H1 (cell line): ENCODE measurements around the gene HCAR1. TPM values are rescaled to one million over a fixed set of nuclear protein-coding genes. Genes with fewer than 3 reads are reported as not detected.

Experiments used
- CTCF ChIA-PET: fragments of 300-600 bp; sonication (Branson Sonifier 250); formaldehyde crosslinking; loops from one replicate; lab custom pipeline; 2021; ENCODE audit not compliant: partially characterized antibody; lab: Charles Lee
- POLR2A ChIA-PET: fragments of 300-600 bp; sonication (Branson Sonifier 250); formaldehyde crosslinking; loops from one replicate; lab custom pipeline; 2021; ENCODE audit warnings: inconsistent platforms; ENCODE audit not compliant: partially characterized antibody; lab: Charles Lee
- DNase-seq, 2 experiments: peaks; one replicate each; pipeline versions ENCODE4 v3.0.0 to v3.0.0-alpha.2; 2010 to 2022; ENCODE audit warnings: low spot score in 2 of 2, low read depth in 1 of 2, mixed read lengths in 1 of 2
- FAIRE-seq: peaks from 2 replicates; lab custom pipeline; 2011; peaks lifted over from hg19 to GRCh38; lab: Jason Lieb, UNC
- H2AFZ ChIP-seq: 2 replicates; pipeline ENCODE4 v1.8.1; 2012; ENCODE audit warnings: low read length, inconsistent platforms
- H2AK5ac ChIP-seq: 2 replicates; pipeline ENCODE4 v1.6.1; 2013; ENCODE audit warnings: low read depth, low read length
- H2BK120ac ChIP-seq: replicated peaks from 2 replicates; pipeline ENCODE3; 2013; ENCODE audit warnings: low read depth, low read length, inconsistent platforms
- H2BK12ac ChIP-seq: 2 replicates; pipeline ENCODE4 v1.6.1; 2013; ENCODE audit warnings: low read depth, low read length
- H2BK15ac ChIP-seq: 2 replicates; pipeline ENCODE4 v1.6.1; 2013; ENCODE audit warnings: low read length
- H2BK20ac ChIP-seq: 2 replicates; pipeline ENCODE4 v1.6.1; 2013; ENCODE audit warnings: low read length
- H2BK5ac ChIP-seq: 2 replicates; pipeline ENCODE4 v1.6.1; 2013; ENCODE audit warnings: low read depth, low read length
- H3K14ac ChIP-seq: 2 replicates; pipeline ENCODE4 v1.6.1; 2013; ENCODE audit warnings: inconsistent platforms; ENCODE audit not compliant: insufficient read length
- H3K18ac ChIP-seq: 2 replicates; pipeline ENCODE4 v1.6.1; 2013; ENCODE audit warnings: low read length; ENCODE audit errors: extremely low read depth
- H3K23ac ChIP-seq: 2 replicates; pipeline ENCODE4 v1.6.1; 2013; ENCODE audit warnings: inconsistent platforms; ENCODE audit not compliant: insufficient read length
- H3K23me2 ChIP-seq: 2 replicates; pipeline ENCODE4 v1.6.1; 2013; ENCODE audit warnings: low read depth, low read length
- H3K27ac ChIP-seq: 2 replicates; pipeline ENCODE4 v1.6.1; 2011; ENCODE audit warnings: low read depth, low read length, inconsistent platforms
- H3K27me3 ChIP-seq, 4 experiments: replicated peaks in 1 of 4; 1 replicate in 1 of 4; 2 replicates in 3 of 4; pipeline versions ENCODE4 v1.6.1 to v1.8.1; 2011 to 2013; ENCODE audit warnings: low read length in 3 of 4, mild to moderate bottlenecking in 3 of 4, inconsistent platforms in 2 of 4, mixed read lengths in 2 of 4, moderate library complexity in 1 of 4; ENCODE audit not compliant: control insufficient read depth in 3 of 4, insufficient read depth in 3 of 4; ENCODE audit errors: extremely low read depth in 1 of 4
- H3K36me3 ChIP-seq, 4 experiments: 2 replicates each; pipeline versions ENCODE4 v1.6.1 to v1.8.1; 2011 to 2013; ENCODE audit warnings: mild to moderate bottlenecking in 4 of 4, low read length in 3 of 4, moderate library complexity in 2 of 4, control low read depth in 1 of 4, inconsistent platforms in 1 of 4; ENCODE audit not compliant: insufficient read depth in 4 of 4, control insufficient read depth in 2 of 4
- H3K4ac ChIP-seq: replicated peaks from 2 replicates; pipeline ENCODE3; 2013; ENCODE audit warnings: low read length, low read depth, mixed read lengths, inconsistent platforms; ENCODE audit not compliant: insufficient read length
- H3K4me1 ChIP-seq, 4 experiments: replicated peaks in 1 of 4; 1 replicate in 1 of 4; 2 replicates in 3 of 4; pipeline versions ENCODE4 v1.6.1 to v1.8.1; 2011 to 2013; ENCODE audit warnings: low read length in 3 of 4, inconsistent platforms in 2 of 4, mixed read lengths in 1 of 4; ENCODE audit not compliant: insufficient read depth in 4 of 4, control insufficient read depth in 3 of 4
- H3K4me2 ChIP-seq, 2 experiments: 2 replicates each; pipeline versions ENCODE4 v1.6.1 to v1.8.1; 2011 to 2013; ENCODE audit warnings: low read depth in 2 of 2, low read length in 2 of 2, control low read depth in 1 of 2, inconsistent platforms in 1 of 2, mild to moderate bottlenecking in 1 of 2; ENCODE audit not compliant: insufficient read depth in 1 of 2
- H3K4me3 ChIP-seq, 4 experiments: fragments of 200-600, 300-600 bp in 1 of 4; sonication (generic), shearing (Covaris generic), sonication (Bioruptor Twin) in 1 of 4; 2 replicates each; pipeline versions ENCODE4 v1.5.1 to v1.8.1; 2011 to 2016; ENCODE audit warnings: low read length in 4 of 4, low read depth in 3 of 4, control low read depth in 2 of 4, inconsistent platforms in 2 of 4, mild to moderate bottlenecking in 2 of 4, mixed read lengths in 1 of 4, moderate library complexity in 1 of 4; ENCODE audit not compliant: insufficient read depth in 2 of 4; ENCODE audit errors: extremely low read depth in 1 of 4
- H3K56ac ChIP-seq: replicated peaks from 2 replicates; pipeline ENCODE3; 2013; ENCODE audit warnings: low read depth, mild to moderate bottlenecking, mixed read lengths, low read length, inconsistent platforms; ENCODE audit not compliant: insufficient read length
- H3K79me1 ChIP-seq: 2 replicates; pipeline ENCODE4 v1.6.1; 2013; ENCODE audit warnings: low read depth, low read length, control low read depth
- H3K79me2 ChIP-seq, 2 experiments: 2 replicates each; pipeline versions ENCODE4 v1.6.1 to v1.8.1; 2012 to 2013; ENCODE audit warnings: low read length in 2 of 2, mild to moderate bottlenecking in 2 of 2, inconsistent platforms in 1 of 2; ENCODE audit not compliant: insufficient read depth in 2 of 2, control insufficient read depth in 1 of 2
- H3K9ac ChIP-seq, 4 experiments: replicated peaks in 1 of 4; 1 replicate in 1 of 4; 2 replicates in 3 of 4; pipeline versions ENCODE4 v1.6.1 to v1.8.1; 2011 to 2013; ENCODE audit warnings: low read depth in 3 of 4, low read length in 3 of 4, control low read depth in 2 of 4, mild to moderate bottlenecking in 2 of 4, moderate library complexity in 2 of 4, inconsistent platforms in 1 of 4; ENCODE audit errors: extremely low read depth in 1 of 4
- H3K9me3 ChIP-seq, 2 experiments: 2 replicates each; pipeline versions ENCODE4 v1.6.1 to v1.8.1; 2012 to 2013; ENCODE audit warnings: mild to moderate bottlenecking in 2 of 2, moderate library complexity in 2 of 2, control low read depth in 1 of 2, inconsistent platforms in 1 of 2, low read depth in 1 of 2, low read length in 1 of 2, mixed read lengths in 1 of 2; ENCODE audit not compliant: insufficient read depth in 2 of 2
- H4K20me1 ChIP-seq, 2 experiments: replicated peaks in 1 of 2; 2 replicates each; pipeline versions ENCODE3 to v1.8.1; 2011 to 2013; ENCODE audit warnings: inconsistent platforms in 2 of 2, low read length in 2 of 2, mild to moderate bottlenecking in 1 of 2; ENCODE audit not compliant: insufficient read depth in 2 of 2, control insufficient read depth in 1 of 2
- H4K5ac ChIP-seq: 2 replicates; pipeline ENCODE4 v1.6.1; 2013; ENCODE audit warnings: low read length, low read depth, mixed read lengths, inconsistent platforms; ENCODE audit not compliant: insufficient read length
- H4K8ac ChIP-seq: 2 replicates; pipeline ENCODE4 v1.8.0; 2013; ENCODE audit warnings: mild to moderate bottlenecking, moderate library complexity, low read length, inconsistent platforms; ENCODE audit not compliant: insufficient read depth; ENCODE audit errors: extremely low read depth
- H4K91ac ChIP-seq: replicated peaks from 2 replicates; pipeline ENCODE3; 2013; ENCODE audit warnings: low read length, mixed read lengths, inconsistent platforms; ENCODE audit not compliant: insufficient read length
- ASH2L ChIP-seq: fragments of 200-600, 300-600 bp; sonication (generic); IDR thresholded peaks from one replicate; pipeline ENCODE4 v1.7.1; 2017; ENCODE audit warnings: low read length
- BACH1 ChIP-seq: IDR thresholded peaks from 2 replicates; pipeline ENCODE4 v1.6.1; 2012; ENCODE audit warnings: low read length, improper control_type of control experiment
- BCL11A ChIP-seq, 2 experiments: IDR thresholded peaks; one replicate each; pipeline ENCODE4 v1.6.1; 2011; ENCODE audit warnings: low read depth in 2 of 2, low read length in 2 of 2, mild to moderate bottlenecking in 2 of 2
- CHD1 ChIP-seq: IDR thresholded peaks from 2 replicates; pipeline ENCODE4 v1.6.1; 2012; ENCODE audit warnings: low read depth, low read length, improper control_type of control experiment
- CHD2 ChIP-seq: IDR thresholded peaks from 2 replicates; pipeline ENCODE4 v1.6.1; 2012; ENCODE audit warnings: low read length, improper control_type of control experiment
- HDAC6 ChIP-seq: IDR thresholded peaks from one replicate; pipeline ENCODE4 v1.7.1; 2012; ENCODE audit warnings: low read depth, mild to moderate bottlenecking, inconsistent platforms, low read length, moderate library complexity
- JUN ChIP-seq: IDR thresholded peaks from 2 replicates; pipeline ENCODE4 v1.6.1; 2011; ENCODE audit warnings: low read depth, mild to moderate bottlenecking, improper control_type of control experiment, low read length
- MAFK ChIP-seq: IDR thresholded peaks from 2 replicates; pipeline ENCODE4 v1.6.1; 2012; ENCODE audit warnings: low read depth, mild to moderate bottlenecking, improper control_type of control experiment, low read length
- NANOG ChIP-seq: IDR thresholded peaks from 2 replicates; pipeline ENCODE4 v1.6.1; 2011; ENCODE audit warnings: low read length, low read depth, mild to moderate bottlenecking, inconsistent platforms; ENCODE audit not compliant: insufficient read depth, poor library complexity, severe bottlenecking
- POLR2A ChIP-seq, 2 experiments: IDR thresholded peaks; 1 replicate in 1 of 2; 2 replicates in 1 of 2; pipeline ENCODE4 v1.6.1; 2011; ENCODE audit warnings: low read depth in 2 of 2, low read length in 2 of 2, mild to moderate bottlenecking in 2 of 2; ENCODE audit errors: control extremely low read depth in 1 of 2
- POU5F1 ChIP-seq: IDR thresholded peaks from 2 replicates; pipeline ENCODE4 v1.6.1; 2011; ENCODE audit warnings: low read depth, mild to moderate bottlenecking, low read length, moderate library complexity
- RNF2 ChIP-seq: fragments of 200-900, 300-1000 bp; sonication (generic); IDR thresholded peaks from 2 replicates; pipeline ENCODE4 v1.7.1; 2016; ENCODE audit warnings: borderline replicate concordance, low read depth, mild to moderate bottlenecking, antibody characterized with exemption, low read length; ENCODE audit not compliant: poor library complexity, severe bottlenecking; ENCODE audit errors: missing control alignments
- SIN3A ChIP-seq, 2 experiments: IDR thresholded peaks in 1 of 2; conservative IDR thresholded peaks in 1 of 2; 2 replicates each; pipeline ENCODE4 v1.6.1; 2011 to 2012; ENCODE audit warnings: low read length in 2 of 2, improper control_type of control experiment in 1 of 2, low read depth in 1 of 2, mild to moderate bottlenecking in 1 of 2
- SIX5 ChIP-seq: IDR thresholded peaks from 2 replicates; pipeline ENCODE4 v1.6.1; 2011; ENCODE audit warnings: mild to moderate bottlenecking, low read depth, low read length
- TEAD4 ChIP-seq: IDR thresholded peaks from 2 replicates; pipeline ENCODE4 v1.6.1; 2012; ENCODE audit warnings: low read depth, low read length, inconsistent platforms, mixed read lengths
- YY1 ChIP-seq: IDR thresholded peaks from 2 replicates; pipeline ENCODE4 v1.6.1; 2011; ENCODE audit warnings: low read depth, mild to moderate bottlenecking, low read length
- whole genome bisulfite sequencing, 2 experiments: shearing (Covaris generic) in 1 of 2; methylation state at CpG; one replicate each; pipeline versions ENCODE4 v1.1.6 to v1.1.7; 2013 to 2015; ENCODE audit warnings: low lambda C conversion rate in 2 of 2, mixed read lengths in 2 of 2, inconsistent platforms in 1 of 2, low coverage in 1 of 2, missing lambda C conversion rate in 1 of 2; ENCODE audit not compliant: insufficient replicate concordance in 2 of 2, insufficient coverage in 1 of 2, insufficient read length in 1 of 2; ENCODE audit errors: extremely low coverage in 1 of 2, missing lambda C conversion rate in 1 of 2; 5-methylcytosine and 5-hydroxymethylcytosine counted together
- polyA plus RNA-seq, 7 experiments: library from polyadenylated mRNA; depleted of rRNA in 3 of 7; stranded (reverse) in 5 of 7; unstranded in 2 of 7; fragments of >200 nt in 5 of 7; fragments of 200-250 nt in 2 of 7; gene quantifications; 1 replicate in 5 of 7; 2 replicates in 1 of 7; 4 replicates in 1 of 7; pipeline versions ENCODE4 v1.2.1 to v1.2.3, GENCODE V29; 2011 to 2013; ENCODE audit warnings: missing spikeins in 2 of 7, mixed read lengths in 2 of 7
- total RNA-seq: library from RNA; stranded (reverse); fragmentation: NEBNext Ultra II Directional; extraction: Animal tissue kit (Norgen Biotek cat#: 25700); gene quantifications from 2 replicates; pipeline ENCODE4 v1.2.1, GENCODE V29; 2021

HCAR1 gene
- total and polyA plus RNA-seq, 2 of the 8 experiments (the other 6 are each of a cell fraction or from before 2014, with no cell fraction given): 0.02 TPM; not detected in 1

GRCh38 chr12:122691566-122691965, 39.1 kb downstream of the HCAR1 start:
- H3K4me2 ChIP-seq: no peak overlapping the region
- H2BK15ac ChIP-seq: no peak overlapping the region
- no peak overlapping the region for H4K5ac ChIP-seq
- H3K9me3 ChIP-seq: no peaks in the 10 kb centered on the region
- H2BK120ac ChIP-seq: no peak overlapping the region
- no peak overlapping the region for H3K18ac ChIP-seq
- no peak overlapping the region for H2AK5ac ChIP-seq
- no peaks in the 10 kb centered on the region for H3K79me2 ChIP-seq
- H3K4me1 ChIP-seq: no peaks in the 10 kb centered on the region
- no peak for DNase-seq
- H2BK5ac ChIP-seq: no peak overlapping the region
- no peaks in the 10 kb centered on the region for H3K79me1 ChIP-seq
- no peak overlapping the region for H2BK12ac ChIP-seq
- H3K27me3 ChIP-seq: no peaks in the 10 kb centered on the region
- no peak overlapping the region for H2AFZ ChIP-seq
- H4K20me1 ChIP-seq: no peaks in the 10 kb centered on the region
- no peak overlapping the region for H2BK20ac ChIP-seq
- no peak overlapping the region for H3K4me3 ChIP-seq
- ChIA-PET POLR2A (interaction anchor here (1.1 kb wide), 1 partner anchor 164 kb away, joined by 3 read pairs; the partner anchor contains the start of genes KNTC1 and RSRC2), CTCF (interaction anchor here (0.6 to 1.7 kb wide), 6 partner anchors 9 to 306 kb away, joined by 3 to 6 read pairs (median 3); no protein-coding TSS in a partner anchor)
- H4K8ac ChIP-seq: no peak overlapping the region
- no peaks in the 10 kb centered on the region for H3K23me2 ChIP-seq
- H4K91ac ChIP-seq: no peak overlapping the region
- FAIRE-seq: no peak
- TF ChIP-seq JUN: no peak
- no peak for TF ChIP-seq CHD1
- no peak for TF ChIP-seq MAFK
- no peak for TF ChIP-seq SIN3A (conservative IDR thresholded peaks at IDR 0.05 in 1 of 2, IDR thresholded peaks at IDR 0.05 in 1 of 2; ENCODE audit: low read depth in 1 of 2, low read length in 2 of 2)
- no peak for TF ChIP-seq ASH2L
- TF ChIP-seq POU5F1: no peak
- no peak for TF ChIP-seq RNF2
- TF ChIP-seq NANOG: no peak
- TF ChIP-seq CHD2: no peak
- TF ChIP-seq YY1: no peak
- TF ChIP-seq TEAD4: no peak
- TF ChIP-seq BACH1: no peak
- no peak for TF ChIP-seq POLR2A (IDR thresholded peaks at IDR 0.05; ENCODE audit: control extremely low read depth in 1 of 2, low read depth in 2 of 2, low read length in 2 of 2)
- no peak for TF ChIP-seq SIX5
- no peak for TF ChIP-seq BCL11A (IDR thresholded peaks at IDR 0.05; ENCODE audit: low read depth in 2 of 2, low read length in 2 of 2)
- TF ChIP-seq HDAC6: no peak
- TF ChIP-seq, all 59 proteins: peak for 0
- Histone ChIP-seq H3K36me3 (no peaks in the 10 kb centered on the region), H3K56ac (no peak overlapping the region), H3K14ac (no peak overlapping the region), H3K9ac (no peak overlapping the region), H3K27ac (no peak overlapping the region), H3K23ac (no peak overlapping the region), H3K4ac (no peak overlapping the region)
- WGBS, 2 experiments: 92% methylated on average over 3 of the region's 3 CpGs; no CpG with 5 or more reads in 1 of the 2 experiments
